ENCODE data around the gene EPN3.

Gene EPN3

GRCh38 chr17:50580646-50581045 lies 48.1 kb downstream of the EPN3 start:
- Histone ChIP-seq H3K9ac (ENCODE audit: low read depth, low read length) (no peak overlapping the region), H3K4me1 (ENCODE audit: control insufficient read depth, insufficient read depth, low read length) (peaks cover 3% of the 10 kb centered on the region), H3K36me3 (ENCODE audit: control insufficient read depth, insufficient read depth, low read length) (no peaks in the 10 kb centered on the region), H3K9me3 (ENCODE audit: control insufficient read depth, insufficient read depth, low read length) (no peaks in the 10 kb centered on the region), H3K27me3 (ENCODE audit: control insufficient read depth, insufficient read depth, low read length) (no peaks in the 10 kb centered on the region), H3K4me3 (ENCODE audit: low read depth, low read length) (no peak overlapping the region)

DNA sequence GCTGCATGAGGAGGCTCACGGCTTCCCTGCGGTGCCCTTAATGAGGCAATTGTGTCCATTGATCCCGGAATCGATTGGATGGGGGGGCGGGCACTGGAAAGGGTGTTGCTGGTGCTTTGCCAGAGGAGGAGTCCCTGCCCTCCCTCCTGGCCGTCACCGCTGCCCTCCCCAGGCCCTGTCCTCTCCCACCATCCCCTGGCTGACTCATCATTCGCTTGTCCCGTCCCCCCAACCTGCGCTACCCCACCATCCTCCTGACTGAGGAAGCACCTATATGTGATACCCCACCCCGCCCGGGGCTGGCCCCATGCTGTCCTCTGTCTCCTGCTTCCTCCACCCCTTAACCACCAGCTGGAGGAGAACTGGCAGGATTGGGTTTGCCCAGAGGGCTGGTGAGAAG lies 48.8 kb downstream of the EPN3 start:
- no peaks in the 10 kb centered on the region for H3K9me3 ChIP-seq (ENCODE audit: control insufficient read depth, insufficient read depth, low read length)
- H3K4me1 ChIP-seq (ENCODE audit: control insufficient read depth, insufficient read depth, low read length), result peaks cover 3% of the 10 kb centered on the region
- H3K36me3 ChIP-seq (ENCODE audit: control insufficient read depth, insufficient read depth, low read length), result no peaks in the 10 kb centered on the region
- H3K9ac ChIP-seq (ENCODE audit: low read depth, low read length), result no peak overlapping the region
- H3K4me3 ChIP-seq (ENCODE audit: low read depth, low read length), result no peak overlapping the region
- no peaks in the 10 kb centered on the region for H3K27me3 ChIP-seq (ENCODE audit: control insufficient read depth, insufficient read depth, low read length)

- Histone ChIP-seq H3K4me1 (ENCODE audit: control insufficient read depth, insufficient read depth, low read length) (peaks cover 3% of the 10 kb centered on the region), H3K27me3 (ENCODE audit: control insufficient read depth, insufficient read depth, low read length) (no peaks in the 10 kb centered on the region), H3K4me3 (ENCODE audit: low read depth, low read length) (no peak overlapping the region), H3K9me3 (ENCODE audit: control insufficient read depth, insufficient read depth, low read length) (no peaks in the 10 kb centered on the region), H3K36me3 (ENCODE audit: control insufficient read depth, insufficient read depth, low read length) (no peaks in the 10 kb centered on the region), H3K9ac (ENCODE audit: low read depth, low read length) (no peak overlapping the region)
These were observed 50.2 kb downstream of the EPN3 start for GRCh38 chr17:50582741-50583140.

- no peak overlapping the region for H3K4me3 ChIP-seq (ENCODE audit: low read depth, low read length)
- no peaks in the 10 kb centered on the region for H3K27me3 ChIP-seq (ENCODE audit: control insufficient read depth, insufficient read depth, low read length)
- no peak overlapping the region for H3K9ac ChIP-seq (ENCODE audit: low read depth, low read length)
- H3K36me3 ChIP-seq (ENCODE audit: control insufficient read depth, insufficient read depth, low read length), result no peaks in the 10 kb centered on the region
- H3K9me3 ChIP-seq (ENCODE audit: control insufficient read depth, insufficient read depth, low read length), result no peaks in the 10 kb centered on the region
- H3K4me1 ChIP-seq (ENCODE audit: control insufficient read depth, insufficient read depth, low read length), result peaks cover 3% of the 10 kb centered on the region
These were observed 51.1 kb downstream of the EPN3 start for GRCh38 chr17:50583641-50584040.

DNA sequence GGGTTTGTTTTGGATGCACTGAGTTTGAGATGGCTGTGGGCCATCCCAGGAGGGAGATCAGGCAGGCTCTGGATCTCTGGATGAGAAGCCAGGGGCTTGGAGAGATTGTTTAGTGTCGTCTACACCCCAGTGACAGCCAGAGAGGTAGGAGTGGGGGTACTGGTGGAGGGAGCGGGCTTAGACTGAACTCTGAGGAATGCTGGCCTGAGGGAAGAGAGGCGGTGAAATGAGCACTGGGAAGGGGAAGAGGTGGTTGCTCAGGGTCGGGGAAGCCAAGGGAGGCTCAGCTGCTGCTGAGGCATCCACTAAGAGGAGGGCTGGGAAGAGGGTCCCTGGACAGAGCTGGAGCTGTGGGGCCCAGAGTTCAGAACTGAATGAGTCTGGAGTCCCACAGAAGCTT lies 51.6 kb downstream of the EPN3 start:
- H3K4me1 ChIP-seq (ENCODE audit: control insufficient read depth, insufficient read depth, low read length), result peaks cover 3% of the 10 kb centered on the region
- no peaks in the 10 kb centered on the region for H3K27me3 ChIP-seq (ENCODE audit: control insufficient read depth, insufficient read depth, low read length)
- H3K9me3 ChIP-seq (ENCODE audit: control insufficient read depth, insufficient read depth, low read length), result no peaks in the 10 kb centered on the region
- no peak overlapping the region for H3K9ac ChIP-seq (ENCODE audit: low read depth, low read length)
- no peak overlapping the region for H3K4me3 ChIP-seq (ENCODE audit: low read depth, low read length)
- no peaks in the 10 kb centered on the region for H3K36me3 ChIP-seq (ENCODE audit: control insufficient read depth, insufficient read depth, low read length)

DNA sequence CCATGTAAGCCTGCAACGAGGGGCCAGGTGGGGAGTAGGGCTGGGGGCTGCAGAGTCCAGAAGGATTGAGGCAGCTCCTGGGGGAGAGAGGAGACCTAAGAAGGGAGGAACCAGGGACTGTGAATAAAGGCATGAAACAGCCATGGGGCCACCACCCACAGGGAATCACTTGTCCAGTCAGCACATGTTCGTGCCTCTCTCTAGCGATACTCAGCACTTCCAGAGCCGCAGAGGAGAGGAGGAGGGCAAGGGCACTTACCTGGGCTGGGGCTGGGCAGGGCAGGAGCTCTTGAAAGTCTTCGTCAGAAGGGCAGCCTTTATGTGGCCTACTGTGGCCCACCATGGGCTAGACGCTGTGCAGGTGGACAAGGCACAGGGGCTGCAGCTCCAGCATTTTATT lies 52.2 kb downstream of the EPN3 start:
- Histone ChIP-seq H3K9me3 (ENCODE audit: control insufficient read depth, insufficient read depth, low read length) (no peaks in the 10 kb centered on the region), H3K36me3 (ENCODE audit: control insufficient read depth, insufficient read depth, low read length) (no peaks in the 10 kb centered on the region), H3K9ac (ENCODE audit: low read depth, low read length) (no peak overlapping the region), H3K4me3 (ENCODE audit: low read depth, low read length) (no peak overlapping the region), H3K27me3 (ENCODE audit: control insufficient read depth, insufficient read depth, low read length) (no peaks in the 10 kb centered on the region), H3K4me1 (ENCODE audit: control insufficient read depth, insufficient read depth, low read length) (peaks cover 3% of the 10 kb centered on the region)

GRCh38 chr17:50585346-50585745 lies 52.8 kb downstream of the EPN3 start:
- Histone ChIP-seq H3K9ac (ENCODE audit: low read depth, low read length) (no peak overlapping the region), H3K36me3 (ENCODE audit: control insufficient read depth, insufficient read depth, low read length) (no peaks in the 10 kb centered on the region), H3K9me3 (ENCODE audit: control insufficient read depth, insufficient read depth, low read length) (no peaks in the 10 kb centered on the region), H3K4me1 (ENCODE audit: control insufficient read depth, insufficient read depth, low read length) (peaks cover 3% of the 10 kb centered on the region), H3K27me3 (ENCODE audit: control insufficient read depth, insufficient read depth, low read length) (no peaks in the 10 kb centered on the region), H3K4me3 (ENCODE audit: low read depth, low read length) (no peak overlapping the region)

DNA sequence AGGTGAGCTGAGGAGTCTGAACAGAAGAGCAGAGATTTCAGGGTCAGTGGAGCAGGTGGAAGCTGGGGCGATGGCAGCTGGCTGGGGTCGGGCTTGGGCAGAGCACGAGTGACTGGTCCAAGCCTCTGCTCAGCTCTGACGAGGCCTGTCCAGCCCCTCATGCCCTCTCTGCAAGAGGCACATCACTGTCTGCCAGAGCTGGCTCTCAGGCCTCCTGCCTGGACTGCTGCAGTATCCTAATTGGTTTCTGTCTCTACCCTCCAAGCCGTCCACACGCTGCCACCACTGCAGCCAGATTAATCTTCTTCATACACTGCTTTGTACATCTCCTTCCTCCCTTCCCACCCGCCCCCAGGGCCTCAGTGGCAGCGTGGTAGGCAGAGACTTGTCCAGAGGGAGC lies 53.4 kb downstream of the EPN3 start:
- H3K27me3 ChIP-seq (ENCODE audit: control insufficient read depth, insufficient read depth, low read length), result no peaks in the 10 kb centered on the region

DNA sequence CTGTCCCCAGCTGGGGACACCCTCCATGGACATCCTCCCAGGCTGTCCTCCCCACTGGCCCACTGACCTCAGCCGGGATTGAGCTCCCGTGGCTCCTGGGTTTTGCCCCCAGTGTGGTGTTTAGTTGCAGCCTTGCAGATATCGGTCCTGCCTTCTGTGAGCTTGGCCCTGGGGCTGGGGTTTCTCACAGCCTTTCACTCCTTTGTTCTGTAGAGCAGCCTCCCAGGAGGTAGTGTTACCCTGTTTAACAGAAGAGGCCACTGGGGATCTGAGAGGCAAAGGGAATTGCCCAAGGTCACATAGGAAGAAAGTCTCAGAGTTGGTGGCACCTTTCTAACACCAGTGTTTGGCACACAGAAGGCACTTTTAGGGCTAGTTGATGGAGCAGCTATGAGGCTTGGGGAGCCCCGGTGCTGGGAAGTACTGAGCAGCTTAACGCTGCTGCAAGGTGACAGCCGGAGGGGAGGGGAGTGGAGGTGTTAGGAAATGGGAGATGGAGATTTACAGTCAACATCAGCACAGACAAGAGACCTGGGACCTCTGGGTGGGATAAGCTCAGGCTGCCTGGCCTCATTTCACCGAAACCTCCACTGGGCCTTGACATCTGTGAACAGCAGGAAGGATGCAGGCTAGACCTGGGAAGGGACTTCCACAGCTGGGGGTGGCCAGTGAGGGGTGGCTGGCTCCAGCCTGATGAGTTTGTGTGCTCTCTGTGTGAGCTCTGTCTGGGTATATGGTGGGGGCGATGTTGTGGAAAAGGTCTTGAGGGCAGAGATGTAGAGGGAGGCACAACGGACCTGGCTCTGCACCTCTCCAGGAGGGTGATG lies 54.1 kb downstream of the EPN3 start:
- H3K4me1 ChIP-seq (ENCODE audit: control insufficient read depth, insufficient read depth, low read length), result no peaks in the 10 kb centered on the region
- no peaks in the 10 kb centered on the region for H3K36me3 ChIP-seq (ENCODE audit: control insufficient read depth, insufficient read depth, low read length)
- no peaks in the 10 kb centered on the region for H3K27me3 ChIP-seq (ENCODE audit: control insufficient read depth, insufficient read depth, low read length)
- H3K4me3 ChIP-seq (ENCODE audit: low read depth, low read length), result no peak overlapping the region
- no peaks in the 10 kb centered on the region for H3K9me3 ChIP-seq (ENCODE audit: control insufficient read depth, insufficient read depth, low read length)
- no peak overlapping the region for H3K9ac ChIP-seq (ENCODE audit: low read depth, low read length)

More for the DNA sequence above, 53.4 kb downstream of the EPN3 start:
- no peaks in the 10 kb centered on the region for H3K4me1 ChIP-seq (ENCODE audit: control insufficient read depth, insufficient read depth, low read length)
- H3K9ac ChIP-seq (ENCODE audit: low read depth, low read length), result no peak overlapping the region
- no peaks in the 10 kb centered on the region for H3K9me3 ChIP-seq (ENCODE audit: control insufficient read depth, insufficient read depth, low read length)
- no peak overlapping the region for H3K4me3 ChIP-seq (ENCODE audit: low read depth, low read length)
- no peaks in the 10 kb centered on the region for H3K36me3 ChIP-seq (ENCODE audit: control insufficient read depth, insufficient read depth, low read length)

- Histone ChIP-seq H3K36me3 (ENCODE audit: control insufficient read depth, insufficient read depth, low read length) (no peaks in the 10 kb centered on the region), H3K4me3 (ENCODE audit: low read depth, low read length) (no peak overlapping the region), H3K9me3 (ENCODE audit: control insufficient read depth, insufficient read depth, low read length) (no peaks in the 10 kb centered on the region), H3K9ac (ENCODE audit: low read depth, low read length) (no peak overlapping the region), H3K27me3 (ENCODE audit: control insufficient read depth, insufficient read depth, low read length) (no peaks in the 10 kb centered on the region), H3K4me1 (ENCODE audit: control insufficient read depth, insufficient read depth, low read length) (no peaks in the 10 kb centered on the region)
These were observed 55.0 kb downstream of the EPN3 start for GRCh38 chr17:50587571-50587970.

GRCh38 chr17:50588391-50589049 lies 56.0 kb downstream of the EPN3 start:
- Histone ChIP-seq H3K9ac (ENCODE audit: low read depth, low read length) (no peak overlapping the region), H3K9me3 (ENCODE audit: control insufficient read depth, insufficient read depth, low read length) (no peaks in the 10 kb centered on the region), H3K36me3 (ENCODE audit: control insufficient read depth, insufficient read depth, low read length) (no peaks in the 10 kb centered on the region), H3K4me1 (ENCODE audit: control insufficient read depth, insufficient read depth, low read length) (no peaks in the 10 kb centered on the region), H3K27me3 (ENCODE audit: control insufficient read depth, insufficient read depth, low read length) (no peaks in the 10 kb centered on the region), H3K4me3 (ENCODE audit: low read depth, low read length) (no peak overlapping the region)

DNA sequence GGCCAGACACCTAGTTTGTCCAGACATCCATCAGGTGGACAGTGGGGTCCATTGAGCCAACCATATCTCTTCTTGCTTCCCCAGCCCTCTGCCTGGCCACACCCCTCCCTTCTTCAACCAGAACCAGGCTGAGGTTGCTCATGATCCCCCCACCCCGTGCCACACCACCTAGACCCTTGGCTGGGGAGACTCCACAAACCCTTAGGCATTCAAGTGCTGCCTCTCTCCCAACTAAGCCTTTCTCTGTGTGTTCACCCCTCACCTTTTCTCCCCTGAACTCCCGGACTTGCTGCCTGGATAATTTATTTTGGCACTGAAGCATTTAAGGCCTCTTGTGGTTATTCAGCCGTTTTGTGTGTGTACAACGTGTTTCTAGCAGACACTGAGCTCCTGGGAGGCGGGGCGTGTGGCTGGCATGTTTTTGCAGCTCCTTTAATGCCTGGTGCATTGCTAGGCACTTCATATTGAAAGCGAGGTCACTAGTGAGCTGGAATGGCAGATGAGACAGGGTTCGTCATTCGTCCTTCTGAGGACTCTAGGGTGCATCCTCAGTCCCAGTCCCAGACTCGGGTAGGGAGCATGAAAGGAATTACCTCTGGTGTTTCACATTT lies 56.7 kb downstream of the EPN3 start:
- no peaks in the 10 kb centered on the region for H3K36me3 ChIP-seq (ENCODE audit: control insufficient read depth, insufficient read depth, low read length)
- no peak overlapping the region for H3K4me3 ChIP-seq (ENCODE audit: low read depth, low read length)
- no peaks in the 10 kb centered on the region for H3K4me1 ChIP-seq (ENCODE audit: control insufficient read depth, insufficient read depth, low read length)
- no peaks in the 10 kb centered on the region for H3K9me3 ChIP-seq (ENCODE audit: control insufficient read depth, insufficient read depth, low read length)
- no peaks in the 10 kb centered on the region for H3K27me3 ChIP-seq (ENCODE audit: control insufficient read depth, insufficient read depth, low read length)
- H3K9ac ChIP-seq (ENCODE audit: low read depth, low read length), result no peak overlapping the region

All from iPS-15b (cell line).